HEK293 (cell line): ENCODE data around the gene CISD1.

Source experiments
- CTCF ChIA-PET: fragments of 350-600 bp; formaldehyde crosslinking; extraction: SDS; loops from one replicate; lab custom pipeline; 2021; ENCODE audit warnings: antibody characterized with exemption; lab: Yijun Ruan, JAX
- POLR2A ChIA-PET: fragments of 300-600 bp; formaldehyde crosslinking; extraction: SDS; loops from one replicate; lab custom pipeline; 2020; ENCODE audit warnings: antibody characterized with exemption, inconsistent platforms; lab: Yijun Ruan, JAX
- H3K27ac ChIP-seq: fragments of 200-500 bp; sonication (Bioruptor generic); 2 replicates; pipeline ENCODE4 v1.5.1; 2014; ENCODE audit warnings: low read depth, low read length, control low read depth, inconsistent platforms; ENCODE audit errors: extremely low read depth
- H3K36me3 ChIP-seq, 2 experiments: fragments of 200-500 bp in 1 of 2; sonication (Bioruptor generic) in 1 of 2; 1 replicate in 1 of 2; 2 replicates in 1 of 2; pipeline ENCODE4 v1.5.1; 2014 to 2017; ENCODE audit warnings: inconsistent platforms in 2 of 2, low read length in 2 of 2; ENCODE audit not compliant: control insufficient read depth in 2 of 2, insufficient read depth in 1 of 2
- H3K4me1 ChIP-seq: fragments of 200-500 bp; sonication (Bioruptor generic); 2 replicates; pipeline ENCODE4 v1.5.1; 2014; ENCODE audit warnings: mild to moderate bottlenecking, low read length, inconsistent platforms; ENCODE audit not compliant: control insufficient read depth, insufficient read depth
- H3K4me3 ChIP-seq: 2 replicates; pipeline ENCODE4 v1.5.1; 2011; ENCODE audit warnings: low read depth, mild to moderate bottlenecking, control low read depth, low read length, moderate library complexity
- H3K9me3 ChIP-seq: fragments of 200-500 bp; sonication (Bioruptor generic); 2 replicates; pipeline ENCODE4 v1.5.1; 2014; ENCODE audit warnings: low read depth, low read length, inconsistent platforms; ENCODE audit not compliant: control insufficient read depth, insufficient read depth
- GLIS1 ChIP-seq: fragments of 450-650 bp; formaldehyde crosslinking; IDR thresholded peaks from 2 replicates; pipeline ENCODE4 v1.5.1; 2016; ENCODE audit warnings: missing biosample characterization, missing genetic modification characterization
- GLIS2 ChIP-seq: fragments of 450-650 bp; formaldehyde crosslinking; IDR thresholded peaks from 2 replicates; pipeline ENCODE4 v1.5.1; 2016; ENCODE audit warnings: missing biosample characterization, missing genetic modification characterization
- PATZ1 ChIP-seq: fragments of 450-650 bp; formaldehyde crosslinking; IDR thresholded peaks from 2 replicates; pipeline ENCODE4 v1.5.1; 2016; ENCODE audit warnings: missing biosample characterization, missing genetic modification characterization
- PRDM10 ChIP-seq: fragments of 450-650 bp; formaldehyde crosslinking; IDR thresholded peaks from 2 replicates; pipeline ENCODE4 v1.5.1; 2016; ENCODE audit warnings: missing biosample characterization, missing genetic modification characterization
- ZBTB20 ChIP-seq: fragments of 450-650 bp; formaldehyde crosslinking; IDR thresholded peaks from 2 replicates; pipeline ENCODE4 v1.5.1; 2016; ENCODE audit warnings: missing biosample characterization, missing genetic modification characterization
- ZBTB26 ChIP-seq: fragments of 450-650 bp; formaldehyde crosslinking; optimal IDR thresholded peaks from 2 replicates; pipeline ENCODE3; 2016; ENCODE audit warnings: missing biosample characterization, mild to moderate bottlenecking, missing genetic modification characterization
- ZFHX2 ChIP-seq: fragments of 450-650 bp; formaldehyde crosslinking; conservative IDR thresholded peaks from 2 replicates; pipeline ENCODE4 v1.5.1; 2016; ENCODE audit warnings: missing biosample characterization, missing genetic modification characterization
- ZNF132 ChIP-seq: fragments of 450-650 bp; formaldehyde crosslinking; IDR thresholded peaks from 2 replicates; pipeline ENCODE4 v1.5.1; 2017; ENCODE audit warnings: missing biosample characterization, missing genetic modification characterization, borderline replicate concordance
- ZNF280C ChIP-seq: fragments of 450-650 bp; formaldehyde crosslinking; IDR thresholded peaks from 2 replicates; pipeline ENCODE4 v1.5.1; 2016; ENCODE audit warnings: missing biosample characterization, missing genetic modification characterization
- ZNF335 ChIP-seq: fragments of 450-650 bp; formaldehyde crosslinking; conservative IDR thresholded peaks from 2 replicates; pipeline ENCODE4 v1.5.1; 2016; ENCODE audit warnings: missing biosample characterization, missing genetic modification characterization
- ZNF362 ChIP-seq: fragments of 450-650 bp; formaldehyde crosslinking; IDR thresholded peaks from 2 replicates; pipeline ENCODE4 v1.5.1; 2016; ENCODE audit warnings: missing biosample characterization, missing genetic modification characterization
- ZNF513 ChIP-seq: fragments of 450-650 bp; IDR thresholded peaks from 2 replicates; pipeline ENCODE4 v1.5.1; 2018; ENCODE audit warnings: missing biosample characterization, missing genetic modification characterization
- ZNF600 ChIP-seq: fragments of 450-650 bp; formaldehyde crosslinking; IDR thresholded peaks from 2 replicates; pipeline ENCODE4 v1.5.1; 2016; ENCODE audit warnings: missing biosample characterization, missing genetic modification characterization
- ZNF785 ChIP-seq: fragments of 450-650 bp; formaldehyde crosslinking; IDR thresholded peaks from 2 replicates; pipeline ENCODE4 v1.5.1; 2016; ENCODE audit warnings: missing biosample characterization, missing genetic modification characterization

The CISD1 gene

GRCh38 chr10:58335306-58336005 is 66.5 kb downstream of the CISD1 start:
- peak overlapping the region; percentile 85 for H3K4me3 ChIP-seq
- peak; percentile 10; the same call in 1 of the 2 replicates for TF ChIP-seq PATZ1 (tag by site-specific recombination)
- peak; percentile 61 for TF ChIP-seq GLIS2 (tag by site-specific recombination)
- peak; percentile 26; the same call in 1 of the 2 replicates for TF ChIP-seq ZNF600 (tag by site-specific recombination)
- TF ChIP-seq ZNF785 (tag by site-specific recombination): no peak
- TF ChIP-seq ZNF335 (tag by site-specific recombination): peak; percentile 52
- peak; percentile 66; the same call in 1 of the 2 replicates for TF ChIP-seq ZNF362 (tag by site-specific recombination)
- peak; percentile 53 for TF ChIP-seq GLIS1 (tag by site-specific recombination)
- TF ChIP-seq ZBTB26 (tag by site-specific recombination): peak; percentile 20
- TF ChIP-seq ZBTB20: peak; percentile 23; the same call in 1 of the 2 replicates
- 0 out of 2 replicates have a peak, but pooled peaks have one; percentile 0 for TF ChIP-seq ZNF513 (tag by site-specific recombination)
- no peak for TF ChIP-seq ZNF280C (tag by site-specific recombination)
- TF ChIP-seq ZFHX2 (tag by site-specific recombination): 0 out of 2 replicates have a peak, but pooled peaks have one; percentile 22
- no peak for TF ChIP-seq ZNF132
- 0 out of 2 replicates have a peak, but pooled peaks have one; percentile 21 for TF ChIP-seq PRDM10 (tag by site-specific recombination)
- no peaks in the 10 kb centered on the region for H3K4me1 ChIP-seq
- H3K36me3 ChIP-seq: no peaks in the 10 kb centered on the region
- H3K9me3 ChIP-seq: no peaks in the 10 kb centered on the region
- POLR2A ChIA-PET: interaction anchor here (0.5 to 2.1 kb wide), 13 partner anchors 9 to 1974 kb away, joined by 3 to 13 read pairs (median 5); partner anchors contain the start of genes CISD1, FAM13C, IPMK and TFAM
- CTCF ChIA-PET: interaction anchor here (1.1 to 1.6 kb wide), 4 partner anchors 36 to 305 kb away, joined by 3 to 6 read pairs (median 4); no protein-coding TSS in a partner anchor
- peak overlapping the region; percentile 65; the same call in 1 of the 2 replicates for H3K27ac ChIP-seq
